HepG2 (cell line): ENCODE data around the gene RERE.

Experiments
- ATF7 ChIP-seq, 2 experiments: fragments of 450-650 bp in 1 of 2; sonication (generic) in 1 of 2; formaldehyde crosslinking in 1 of 2; IDR thresholded peaks; 2 replicates each; pipeline versions ENCODE4 v1.4.0 to v1.6.1; 2016 to 2020; ENCODE audit warnings: antibody characterized with exemption in 1 of 2, mild to moderate bottlenecking in 1 of 2, missing genetic modification reagents in 1 of 2
- KLF16 ChIP-seq, 2 experiments: sonication (generic) in 1 of 2; formaldehyde crosslinking in 1 of 2; IDR thresholded peaks; 2 replicates each; pipeline versions ENCODE4 v1.6.1 to v1.8.0; 2016 to 2023; ENCODE audit warnings: missing genetic modification reagents in 2 of 2, missing compliant biosample characterization in 1 of 2
- NFE2 ChIP-seq: sonication (generic); formaldehyde crosslinking; IDR thresholded peaks from 2 replicates; pipeline ENCODE4 v1.4.0; 2020; ENCODE audit warnings: missing genetic modification reagents
- PHF8 ChIP-seq: sonication (generic); formaldehyde crosslinking; IDR thresholded peaks from 2 replicates; pipeline ENCODE4 v1.5.0; 2020; ENCODE audit warnings: missing genetic modification reagents
- SKI ChIP-seq: fragments of 450-650 bp; IDR thresholded peaks from one replicate; pipeline ENCODE4 v1.6.1; 2018; ENCODE audit warnings: mild to moderate bottlenecking; ENCODE audit not compliant: partially characterized antibody
- TBL1XR1 ChIP-seq: fragments of 150-350 bp; IDR thresholded peaks from 2 replicates; pipeline ENCODE4 v1.6.1; 2014; ENCODE audit warnings: borderline replicate concordance, low read length; ENCODE audit not compliant: partially characterized antibody

GRCh38 chr1:8600336-8600735 is 217.1 kb downstream of the RERE start:
- TF ChIP-seq ATF7 (IDR thresholded peaks at IDR 0.05) (no peak), ATF7 (CRISPR knock-in tag; IDR thresholded peaks at IDR 0.05) (no peak), KLF16 (CRISPR knock-in tag; IDR thresholded peaks at IDR 0.05) (no peak), TBL1XR1 (no peak), SKI (no peak), PHF8 (CRISPR knock-in tag) (no peak), NFE2 (CRISPR knock-in tag) (no peak)
